GM23248 (cell line): ENCODE measurements around the gene KITLG. TPM values are rescaled to one million over a fixed set of nuclear protein-coding genes. Genes with fewer than 3 reads are reported as not detected.
A peak's percentile ranks its signal among the peaks of the same experiment; 100 is the strongest.

Experiments
- DNase-seq: peaks from one replicate; pipeline ENCODE4 v3.0.0-alpha.2; 2015
- H2AFZ ChIP-seq: fragments of 200-600 bp; sonication (generic); 2 replicates; pipeline ENCODE4 v1.6.1; 2016; ENCODE audit warnings: antibody characterized with exemption
- H3F3A ChIP-seq: fragments of 200-600 bp; sonication (generic); 2 replicates; pipeline ENCODE4 v1.6.1; 2016; ENCODE audit warnings: mild to moderate bottlenecking, antibody characterized with exemption, mixed run types; ENCODE audit not compliant: insufficient read depth
- H3K27ac ChIP-seq: fragments of 200-600 bp; sonication (generic); 2 replicates; pipeline ENCODE4 v1.5.1; 2016; ENCODE audit warnings: mild to moderate bottlenecking
- H3K27me3 ChIP-seq: fragments of 200-600 bp; sonication (generic); replicated peaks from 2 replicates; pipeline ENCODE4 v1.6.1; 2016; ENCODE audit warnings: mild to moderate bottlenecking; ENCODE audit not compliant: insufficient read depth
- H3K36me3 ChIP-seq: fragments of 200-600 bp; sonication (generic); 2 replicates; pipeline ENCODE4 v1.6.1; 2016; ENCODE audit warnings: low read depth, mild to moderate bottlenecking
- H3K4me1 ChIP-seq: fragments of 200-600 bp; sonication (generic); 2 replicates; pipeline ENCODE4 v1.6.1; 2016; ENCODE audit warnings: mild to moderate bottlenecking; ENCODE audit not compliant: insufficient read depth
- H3K4me2 ChIP-seq: fragments of 200-600 bp; sonication (generic); one replicate; pipeline ENCODE4 v1.6.1; 2016; ENCODE audit warnings: mild to moderate bottlenecking; ENCODE audit not compliant: unreplicated experiment
- H3K4me3 ChIP-seq: fragments of 200-600 bp; sonication (generic); 2 replicates; pipeline ENCODE4 v1.5.1; 2016; ENCODE audit warnings: mild to moderate bottlenecking
- H3K79me2 ChIP-seq: fragments of 200-600 bp; sonication (generic); 2 replicates; pipeline ENCODE4 v1.6.1; 2016; ENCODE audit warnings: mild to moderate bottlenecking; ENCODE audit not compliant: insufficient read depth
- H3K9ac ChIP-seq: fragments of 200-600 bp; sonication (generic); 2 replicates; pipeline ENCODE4 v1.6.1; 2016; ENCODE audit warnings: mild to moderate bottlenecking
- H3K9me2 ChIP-seq: fragments of 200-600 bp; sonication (generic); 2 replicates; pipeline ENCODE4 v1.6.1; 2016; ENCODE audit warnings: mixed run types, mild to moderate bottlenecking, moderate library complexity; ENCODE audit not compliant: insufficient read depth
- H3K9me3 ChIP-seq: fragments of 200-600 bp; sonication (generic); one replicate; pipeline ENCODE4 v1.6.1; 2017; ENCODE audit warnings: low read depth
- H4K20me1 ChIP-seq: fragments of 200-600 bp; sonication (generic); 2 replicates; pipeline ENCODE4 v1.6.0; 2016; ENCODE audit not compliant: insufficient read depth
- EZH2 ChIP-seq: fragments of 200-600 bp; sonication (generic); IDR thresholded peaks from 2 replicates; pipeline ENCODE4 v1.6.1; 2018; ENCODE audit warnings: antibody characterized with exemption, mild to moderate bottlenecking; ENCODE audit not compliant: insufficient read depth, poor library complexity, severe bottlenecking
- EZH2phosphoT487 ChIP-seq: fragments of 200-600 bp; sonication (generic); IDR thresholded peaks from 2 replicates; pipeline ENCODE4 v1.6.1; 2018; ENCODE audit warnings: antibody characterized with exemption, moderate library complexity, mild to moderate bottlenecking, low read depth; ENCODE audit not compliant: insufficient read depth
- WGBS, 2 experiments: methylation state at CpG; one replicate each; pipeline ENCODE4 v1.1.6; 2015 to 2017; ENCODE audit warnings: low lambda C conversion rate in 2 of 2, low coverage in 1 of 2; ENCODE audit errors: missing lambda C conversion rate in 2 of 2; 5-methylcytosine and 5-hydroxymethylcytosine counted together
- in situ Hi-C: fragments of 300-500 bp; cut with MboI; formaldehyde crosslinking; loops from 2 replicates; pipeline ENCODE4 v1.15.0; 2020
- polyA plus RNA-seq: library from polyadenylated mRNA; unstranded; fragments of >200 nt; fragmentation: Nextera tagmentation; extraction: Ambion mirVana; gene quantifications from 2 replicates; pipeline ENCODE4 v1.2.1, GENCODE V29; 2016
- total RNA-seq: library from RNA; depleted of rRNA; stranded (reverse); fragments of >200 nt; shearing (Covaris generic); gene quantifications from 2 replicates; pipeline ENCODE4 v1.2.3, GENCODE V29; 2014

The KITLG gene
- total and polyA plus RNA-seq, 2 experiments from 2014 or later = 34.8 to 98.4 TPM

GRCh38 chr12:88453323-88453722 lies 126.9 kb downstream of the KITLG start:
- Histone ChIP-seq H3K9me3 (no peaks in the 10 kb centered on the region), H3K36me3 (no peaks in the 10 kb centered on the region), H3K27ac (peak overlapping the region; percentile 14), H3K79me2 (no peaks in the 10 kb centered on the region), H3K9me2 (peaks cover 4% of the 10 kb centered on the region; the same call in 1 of the 2 replicates), H3K9ac (0 out of 2 replicates have a peak overlapping the region, but pooled peaks have one; percentile 0), H2AFZ (no peak overlapping the region), H3K4me1 (peaks cover 19% of the 10 kb centered on the region), H3K4me3 (no peak overlapping the region), H4K20me1 (no peaks in the 10 kb centered on the region), H3K4me2 (peak overlapping the region; percentile 32), H3F3A (peaks cover 19% of the 10 kb centered on the region), H3K27me3 (no peaks in the 10 kb centered on the region)
- peak; percentile 51 for DNase-seq
- TF ChIP-seq EZH2 (no peak), EZH2phosphoT487 (no peak)
- in situ Hi-C loops = no loop called here

GRCh38 chr12:88451205-88451604 lies 129.1 kb downstream of the KITLG start:
- Histone ChIP-seq H2AFZ (no peak overlapping the region), H3K4me2 (no peak overlapping the region), H3K27me3 (no peaks in the 10 kb centered on the region), H3K9ac (no peak overlapping the region), H3K9me3 (no peaks in the 10 kb centered on the region), H3K36me3 (no peaks in the 10 kb centered on the region), H3K79me2 (no peaks in the 10 kb centered on the region), H3K27ac (no peak overlapping the region), H3F3A (peaks cover 26% of the 10 kb centered on the region), H4K20me1 (no peaks in the 10 kb centered on the region), H3K9me2 (0 out of 2 replicates have a peak, but pooled peaks cover 5% of the 10 kb centered on the region), H3K4me1 (peaks cover 22% of the 10 kb centered on the region), H3K4me3 (no peak overlapping the region)
- in situ Hi-C loops = no loop called here
- no peak for TF ChIP-seq EZH2
- no peak for TF ChIP-seq EZH2phosphoT487
- WGBS, 2 experiments = 97 to 98% methylated on average over 3 of the region's 3 CpGs
- no peak for DNase-seq

- Histone ChIP-seq H3K36me3 (no peaks in the 10 kb centered on the region), H3K4me3 (no peak overlapping the region), H3K9me2 (0 out of 2 replicates have a peak, but pooled peaks cover 5% of the 10 kb centered on the region), H3K27me3 (no peaks in the 10 kb centered on the region), H4K20me1 (no peaks in the 10 kb centered on the region), H3K27ac (no peak overlapping the region), H3K9me3 (no peaks in the 10 kb centered on the region), H3K4me1 (peaks cover 32% of the 10 kb centered on the region), H3K79me2 (no peaks in the 10 kb centered on the region), H3F3A (peaks cover 36% of the 10 kb centered on the region), H3K9ac (no peak overlapping the region), H3K4me2 (no peak overlapping the region), H2AFZ (no peak overlapping the region)
- in situ Hi-C loops = no loop called here
- no peak for DNase-seq
- TF ChIP-seq EZH2 = no peak
- TF ChIP-seq EZH2phosphoT487 = no peak
- 96 to 100% methylated on average over 1 of the region's 1 CpG for WGBS, 2 experiments
These were observed 130.1 kb downstream of the KITLG start for GRCh38 chr12:88450136-88450535.

GRCh38 chr12:88448337-88448915 lies 131.8 kb downstream of the KITLG start:
- no peak for TF ChIP-seq EZH2phosphoT487
- no peak for TF ChIP-seq EZH2
- H3K4me2 ChIP-seq = no peak overlapping the region
- DNase-seq = no peak
- 80 to 81% methylated on average over 5 of the region's 5 CpGs for WGBS, 2 experiments
- H3K36me3 ChIP-seq = no peaks in the 10 kb centered on the region
- peaks cover 21% of the 10 kb centered on the region for H3K4me1 ChIP-seq
- in situ Hi-C loops = no loop called here
- H2AFZ ChIP-seq = no peak overlapping the region
- no peaks in the 10 kb centered on the region for H3K9me3 ChIP-seq
- H3K79me2 ChIP-seq = no peaks in the 10 kb centered on the region
- no peak overlapping the region for H3K4me3 ChIP-seq
- H3K27me3 ChIP-seq = no peaks in the 10 kb centered on the region
- H3F3A ChIP-seq = peaks cover 23% of the 10 kb centered on the region
- no peaks in the 10 kb centered on the region for H4K20me1 ChIP-seq
- peaks cover 5% of the 10 kb centered on the region; the same call in 1 of the 2 replicates for H3K9me2 ChIP-seq
- no peak overlapping the region for H3K9ac ChIP-seq
- no peak overlapping the region for H3K27ac ChIP-seq
